Cardiac fibroblast (primary cell): ENCODE data around the gene ZFP3.

Experiments used
- DNase-seq, 2 donors: peaks; one replicate each; pipeline versions ENCODE4 v3.0.0 to v3.0.0-alpha.2; 2010; ENCODE audit warnings: low read depth in 2 of 2
- H3K4me3 ChIP-seq, 2 donors: replicated peaks in 1 of 2; 1 replicate in 1 of 2; 2 replicates in 1 of 2; pipeline ENCODE4 v1.5.1; 2011; ENCODE audit warnings: low read depth in 2 of 2, low read length in 2 of 2, mild to moderate bottlenecking in 2 of 2, moderate library complexity in 1 of 2
- TF ChIP-seq, protein P1 (sequence below): IDR thresholded peaks from one replicate; pipeline ENCODE4 v1.5.1; 2011; ENCODE audit warnings: low read depth, mild to moderate bottlenecking, low read length, inconsistent platforms

The ZFP3 gene

DNA sequence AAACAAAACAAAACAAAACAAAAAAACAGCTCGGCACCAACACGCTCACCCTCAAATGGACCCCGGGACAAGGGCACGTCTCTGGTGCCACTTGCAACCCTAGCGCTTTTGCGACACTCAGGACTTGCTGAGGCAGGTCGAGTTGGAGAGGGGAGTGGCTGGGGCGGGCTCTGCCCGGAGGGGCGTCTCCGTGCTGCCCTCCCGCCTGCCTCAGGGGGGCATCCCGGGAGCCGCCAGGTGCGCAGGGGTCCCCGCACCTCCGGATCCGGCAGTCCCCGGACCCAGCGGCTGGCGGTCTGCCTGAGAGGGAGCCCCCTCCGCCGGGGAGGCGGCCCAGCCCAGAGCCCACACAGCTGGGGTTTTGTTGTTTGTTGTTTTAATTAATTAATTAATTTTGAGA lies 43.0 kb upstream of the ZFP3 start, which contains the start of gene SLC52A1:
TSS of gene SLC52A1 (minus strand) at position 112 of the 400 bp plus-strand sequence. CDS start 820 bp downstream, outside the sequence.
- TF ChIP-seq, protein P1, sequence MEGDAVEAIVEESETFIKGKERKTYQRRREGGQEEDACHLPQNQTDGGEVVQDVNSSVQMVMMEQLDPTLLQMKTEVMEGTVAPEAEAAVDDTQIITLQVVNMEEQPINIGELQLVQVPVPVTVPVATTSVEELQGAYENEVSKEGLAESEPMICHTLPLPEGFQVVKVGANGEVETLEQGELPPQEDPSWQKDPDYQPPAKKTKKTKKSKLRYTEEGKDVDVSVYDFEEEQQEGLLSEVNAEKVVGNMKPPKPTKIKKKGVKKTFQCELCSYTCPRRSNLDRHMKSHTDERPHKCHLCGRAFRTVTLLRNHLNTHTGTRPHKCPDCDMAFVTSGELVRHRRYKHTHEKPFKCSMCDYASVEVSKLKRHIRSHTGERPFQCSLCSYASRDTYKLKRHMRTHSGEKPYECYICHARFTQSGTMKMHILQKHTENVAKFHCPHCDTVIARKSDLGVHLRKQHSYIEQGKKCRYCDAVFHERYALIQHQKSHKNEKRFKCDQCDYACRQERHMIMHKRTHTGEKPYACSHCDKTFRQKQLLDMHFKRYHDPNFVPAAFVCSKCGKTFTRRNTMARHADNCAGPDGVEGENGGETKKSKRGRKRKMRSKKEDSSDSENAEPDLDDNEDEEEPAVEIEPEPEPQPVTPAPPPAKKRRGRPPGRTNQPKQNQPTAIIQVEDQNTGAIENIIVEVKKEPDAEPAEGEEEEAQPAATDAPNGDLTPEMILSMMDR: no peak
- no peak for DNase-seq
- H3K4me3 ChIP-seq: peak within 1 kb of the TSS in 1 of 2 donors; percentile 13

DNA sequence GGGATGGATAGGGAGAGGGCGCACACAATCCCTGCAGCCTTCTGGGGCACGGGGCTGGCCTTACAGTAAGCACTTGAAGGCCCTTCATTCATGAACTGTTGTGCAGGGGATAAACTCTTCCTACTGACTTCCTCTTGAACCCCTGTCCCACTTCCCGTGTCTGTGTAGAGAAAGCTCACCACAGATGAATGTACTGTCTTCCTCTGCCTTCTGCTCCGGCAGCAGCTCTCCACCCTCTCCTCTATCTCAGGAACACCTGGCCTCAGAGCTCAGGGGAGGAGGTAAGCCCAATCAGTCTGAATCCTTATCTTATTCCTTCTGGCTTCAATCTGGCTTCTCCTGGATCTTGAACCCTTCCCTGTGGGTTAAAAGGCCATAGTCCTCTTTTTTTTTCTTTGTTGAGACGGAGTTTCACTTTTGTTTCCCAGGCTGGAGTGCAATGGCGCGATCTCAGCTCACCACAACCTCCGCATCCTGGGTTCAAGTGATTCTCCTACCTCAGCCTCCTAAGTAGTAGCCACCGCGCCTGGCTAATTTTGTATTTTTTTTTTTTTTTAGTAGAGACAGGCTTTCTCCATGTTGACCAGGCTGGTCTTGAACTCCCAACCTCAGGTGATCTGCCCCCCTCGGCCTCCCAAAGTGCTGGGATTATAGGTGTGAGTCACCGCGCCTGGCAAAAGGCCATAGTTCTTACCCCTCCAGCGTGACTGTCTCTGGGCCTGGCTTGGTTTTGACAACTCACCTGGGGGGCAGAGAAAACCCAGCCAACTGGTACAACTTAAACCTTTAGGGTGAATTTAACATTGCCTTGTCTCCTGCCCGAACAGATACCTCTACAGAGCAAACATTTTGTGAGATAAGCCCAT lies 35.9 kb upstream of the ZFP3 start:
- DNase-seq: no peak
- TF ChIP-seq, protein P1: no peak
- H3K4me3 ChIP-seq: no peak overlapping the region

DNA sequence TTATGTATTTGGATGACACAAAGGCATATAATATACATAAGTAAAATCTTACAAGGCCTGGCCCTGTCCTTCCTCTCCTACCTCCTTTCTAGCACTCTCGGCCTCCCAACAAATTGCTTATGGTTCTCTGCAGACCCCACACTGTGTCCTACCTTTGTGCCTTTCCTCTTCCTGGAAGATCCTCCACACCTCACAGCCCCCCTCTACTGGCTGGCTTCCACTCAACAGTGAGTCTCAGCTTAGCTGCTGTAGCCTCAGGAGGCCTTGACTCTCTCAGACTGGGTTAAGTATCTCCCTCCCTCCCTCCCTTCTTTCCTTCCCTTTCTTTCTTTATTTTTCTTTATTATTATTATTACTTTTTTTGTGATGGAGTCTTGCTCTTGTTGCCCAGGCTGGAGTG lies 34.7 kb upstream of the ZFP3 start:
- TF ChIP-seq, protein P1: no peak
- H3K4me3 ChIP-seq: no peak overlapping the region
- DNase-seq: no peak

DNA sequence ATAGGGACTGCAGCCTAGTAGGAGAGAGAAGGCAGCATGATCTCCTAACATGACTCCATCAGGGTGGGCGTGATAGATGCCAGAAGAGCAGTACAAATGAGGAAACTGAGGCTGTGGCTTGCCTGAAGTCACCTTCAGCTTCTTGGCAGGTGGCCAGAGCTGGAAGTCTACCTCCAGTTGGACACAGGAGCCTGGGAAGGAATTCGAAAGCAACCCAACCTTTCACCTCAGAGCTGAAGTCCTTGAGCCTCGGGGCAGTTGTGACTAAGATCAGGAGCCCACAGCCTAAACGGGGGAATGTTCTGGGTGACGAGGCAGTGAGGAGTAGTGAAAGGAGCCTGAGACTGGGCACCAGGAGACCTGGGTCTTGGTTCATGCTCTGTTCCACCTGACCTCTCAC lies 33.6 kb upstream of the ZFP3 start:
- H3K4me3 ChIP-seq: no peak overlapping the region
- DNase-seq: no peak
- TF ChIP-seq, protein P1: no peak

DNA sequence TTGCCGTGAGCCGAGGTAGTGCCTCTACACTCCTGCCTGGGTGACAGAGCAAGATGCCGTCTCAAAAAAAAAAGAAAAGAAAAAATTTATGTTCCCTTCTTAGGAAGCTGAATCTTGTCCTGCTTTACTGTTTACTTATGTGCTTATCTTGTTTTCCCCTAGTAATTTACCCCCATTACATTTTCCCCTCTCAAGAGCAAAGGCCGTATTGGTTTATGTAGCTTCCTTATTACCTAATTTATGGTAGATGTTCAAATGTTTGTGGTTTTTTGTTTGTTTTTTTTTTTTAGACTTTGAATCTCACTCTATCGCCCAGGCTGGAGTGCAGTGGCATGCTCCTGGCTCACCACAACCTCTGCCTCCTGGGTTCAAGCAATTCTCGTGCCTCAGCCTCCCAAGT lies 32.8 kb upstream of the ZFP3 start:
- TF ChIP-seq, protein P1: no peak
- DNase-seq: no peak
- no peak overlapping the region for H3K4me3 ChIP-seq

DNA sequence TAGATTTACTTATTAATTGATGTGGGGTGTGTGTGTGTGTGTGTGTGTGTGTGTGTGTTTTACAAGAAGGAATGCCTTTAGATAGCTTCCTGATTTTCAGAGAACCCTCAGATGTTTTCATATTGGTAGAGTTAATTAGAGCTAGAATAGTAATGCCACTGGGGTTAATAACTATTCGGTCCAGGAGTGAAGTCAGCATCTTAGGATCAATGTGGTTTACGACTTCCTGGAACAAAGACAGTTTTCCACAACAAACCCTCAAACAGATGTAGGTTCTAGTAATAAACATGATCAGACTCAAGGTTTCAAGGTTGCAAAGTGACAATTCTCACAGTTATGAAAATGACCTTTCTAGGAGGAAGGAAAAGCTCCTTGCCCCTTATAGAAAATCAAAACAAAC lies 30.8 kb upstream of the ZFP3 start:
- no peak for DNase-seq
- TF ChIP-seq, protein P1: no peak
- no peak overlapping the region for H3K4me3 ChIP-seq
